Chondrocyte (in vitro differentiated cells): ENCODE data around the gene CEACAM5. TPM values are rescaled to one million over a fixed set of nuclear protein-coding genes. Genes with fewer than 3 reads are reported as not detected.

ENCODE experiments used
- DNase-seq: peaks from one replicate; pipeline ENCODE4 v3.0.0; 2021; ENCODE audit warnings: mixed read lengths, low spot score
- H3K27ac Mint-ChIP-seq: one replicate; pipeline ENCODE4 v1.8.0; 2021; ENCODE audit warnings: mild to moderate bottlenecking, moderate library complexity, mixed read lengths; ENCODE audit not compliant: unreplicated experiment
- H3K27me3 Mint-ChIP-seq: 2 replicates; pipeline ENCODE4 v1.8.0; 2021; ENCODE audit warnings: low read depth, mixed read lengths
- H3K36me3 Mint-ChIP-seq: 2 replicates; pipeline ENCODE4 v1.8.0; 2021; ENCODE audit warnings: low read depth, mixed read lengths
- H3K4me1 Mint-ChIP-seq: 2 replicates; pipeline ENCODE4 v1.8.0; 2021; ENCODE audit warnings: low read depth, mild to moderate bottlenecking, mixed read lengths
- H3K4me3 Mint-ChIP-seq: one replicate; pipeline ENCODE4 v1.8.0; 2021; ENCODE audit warnings: mild to moderate bottlenecking, moderate library complexity, mixed read lengths; ENCODE audit not compliant: unreplicated experiment
- H3K9me3 Mint-ChIP-seq: 2 replicates; pipeline ENCODE4 v1.8.0; 2021; ENCODE audit warnings: low read depth, mixed read lengths
- long read RNA-seq: library from polyadenylated mRNA; stranded (forward); transcript quantifications from one replicate; pipeline ENCODE4 v2.0.0, GENCODE V29; 2021
- total RNA-seq: library from RNA; stranded (reverse); gene quantifications from 3 replicates; pipeline ENCODE4 v1.2.1, GENCODE V29; 2021
- TF ChIP-seq, protein P1 (sequence below): fragments of 200-600 bp; sonication (generic); IDR thresholded peaks from 2 replicates; pipeline ENCODE4 v1.5.0; 2021; ENCODE audit warnings: antibody characterized with exemption, mild to moderate bottlenecking, moderate library complexity

The CEACAM5 gene
- total RNA-seq, result not detected in 3 replicates
- long read RNA-seq, result 0 reads

- no peaks in the 10 kb centered on the region for H3K9me3 Mint-ChIP-seq
- H3K27ac Mint-ChIP-seq, result no peak within 1 kb of the TSS
- no peaks in the 10 kb centered on the region for H3K36me3 Mint-ChIP-seq
- H3K4me1 Mint-ChIP-seq, result no peaks in the 10 kb centered on the region
- no peak for DNase-seq
- no peak within 1 kb of the TSS for H3K4me3 Mint-ChIP-seq
- H3K27me3 Mint-ChIP-seq, result peaks cover 18% of the 10 kb centered on the region
- TF ChIP-seq, protein P1, sequence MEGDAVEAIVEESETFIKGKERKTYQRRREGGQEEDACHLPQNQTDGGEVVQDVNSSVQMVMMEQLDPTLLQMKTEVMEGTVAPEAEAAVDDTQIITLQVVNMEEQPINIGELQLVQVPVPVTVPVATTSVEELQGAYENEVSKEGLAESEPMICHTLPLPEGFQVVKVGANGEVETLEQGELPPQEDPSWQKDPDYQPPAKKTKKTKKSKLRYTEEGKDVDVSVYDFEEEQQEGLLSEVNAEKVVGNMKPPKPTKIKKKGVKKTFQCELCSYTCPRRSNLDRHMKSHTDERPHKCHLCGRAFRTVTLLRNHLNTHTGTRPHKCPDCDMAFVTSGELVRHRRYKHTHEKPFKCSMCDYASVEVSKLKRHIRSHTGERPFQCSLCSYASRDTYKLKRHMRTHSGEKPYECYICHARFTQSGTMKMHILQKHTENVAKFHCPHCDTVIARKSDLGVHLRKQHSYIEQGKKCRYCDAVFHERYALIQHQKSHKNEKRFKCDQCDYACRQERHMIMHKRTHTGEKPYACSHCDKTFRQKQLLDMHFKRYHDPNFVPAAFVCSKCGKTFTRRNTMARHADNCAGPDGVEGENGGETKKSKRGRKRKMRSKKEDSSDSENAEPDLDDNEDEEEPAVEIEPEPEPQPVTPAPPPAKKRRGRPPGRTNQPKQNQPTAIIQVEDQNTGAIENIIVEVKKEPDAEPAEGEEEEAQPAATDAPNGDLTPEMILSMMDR, result no peak
These were observed at the start of gene CEACAM5 for GRCh38 chr19:41708481-41708880. CEACAM5 (plus strand) TSS chr19:41708626; CDS start chr19:41708732, 106 bp downstream.

GRCh38 chr19:41666075-41666474 is 42.4 kb upstream of the CEACAM5 start:
- H3K27ac Mint-ChIP-seq, result no peak overlapping the region
- H3K36me3 Mint-ChIP-seq, result no peaks in the 10 kb centered on the region
- no peaks in the 10 kb centered on the region for H3K27me3 Mint-ChIP-seq
- H3K4me1 Mint-ChIP-seq, result no peaks in the 10 kb centered on the region
- H3K9me3 Mint-ChIP-seq, result peaks cover 39% of the 10 kb centered on the region
- no peak for DNase-seq
- H3K4me3 Mint-ChIP-seq, result no peak overlapping the region
- TF ChIP-seq, protein P1, result no peak

GRCh38 chr19:41668315-41668714 is 40.1 kb upstream of the CEACAM5 start:
- TF ChIP-seq, protein P1, result no peak
- Mint-ChIP-seq H3K36me3 (no peaks in the 10 kb centered on the region), H3K4me1 (no peaks in the 10 kb centered on the region), H3K27me3 (peaks cover 6% of the 10 kb centered on the region), H3K27ac (no peak overlapping the region), H3K4me3 (no peak overlapping the region), H3K9me3 (peaks cover 37% of the 10 kb centered on the region)
- DNase-seq, result no peak

- no peak for DNase-seq
These were observed 37.7 kb upstream of the CEACAM5 start for GRCh38 chr19:41670755-41671154.

GRCh38 chr19:41671486-41671885 is 36.9 kb upstream of the CEACAM5 start:
- no peak overlapping the region for H3K27ac Mint-ChIP-seq
- peaks cover 11% of the 10 kb centered on the region for H3K9me3 Mint-ChIP-seq
- H3K4me1 Mint-ChIP-seq, result no peaks in the 10 kb centered on the region
- TF ChIP-seq, protein P1, result no peak
- peaks cover 12% of the 10 kb centered on the region for H3K27me3 Mint-ChIP-seq
- no peak overlapping the region for H3K4me3 Mint-ChIP-seq
- H3K36me3 Mint-ChIP-seq, result no peaks in the 10 kb centered on the region
- no peak for DNase-seq

More at GRCh38 chr19:41670755-41671154, 37.7 kb upstream of the CEACAM5 start:
- Mint-ChIP-seq H3K9me3 (peaks cover 17% of the 10 kb centered on the region), H3K27ac (no peak overlapping the region), H3K27me3 (peaks cover 10% of the 10 kb centered on the region), H3K36me3 (no peaks in the 10 kb centered on the region), H3K4me1 (no peaks in the 10 kb centered on the region), H3K4me3 (no peak overlapping the region)
- TF ChIP-seq, protein P1, result no peak
